Brain microvascular endothelial cell (primary cell): ENCODE measurements around the gene FBXL19.

Source experiments
- DNase-seq: peaks from one replicate; pipeline ENCODE4 v3.0.0-alpha.2; 2020
- H3K27ac ChIP-seq: fragments of 250-450 bp; sonication (Bioruptor Pico); 2 replicates; pipeline ENCODE4 v1.5.1; 2020; ENCODE audit warnings: mild to moderate bottlenecking, moderate library complexity
- H3K27me3 ChIP-seq: fragments of 250-450 bp; sonication (Bioruptor Pico); replicated peaks from 2 replicates; pipeline ENCODE4 v1.5.1; 2020; ENCODE audit warnings: mild to moderate bottlenecking
- H3K36me3 ChIP-seq: fragments of 250-450 bp; sonication (Bioruptor Pico); replicated peaks from 2 replicates; pipeline ENCODE4 v1.5.1; 2020; ENCODE audit warnings: mild to moderate bottlenecking
- H3K4me3 ChIP-seq: 2 replicates; pipeline ENCODE4 v1.5.1; 2011; ENCODE audit warnings: low read depth, mild to moderate bottlenecking, control low read depth, low read length, moderate library complexity
- in situ Hi-C: cut with HindIII; loops from 2 replicates; pipeline ENCODE4 v1.10.0; 2017; ENCODE audit warnings: low sequenced_read_pairs, low pct_ligation_motif_present
- TF ChIP-seq, protein P1 (sequence below): IDR thresholded peaks from 2 replicates; pipeline ENCODE4 v1.5.1; 2011; ENCODE audit warnings: low read depth, mild to moderate bottlenecking, moderate library complexity, low read length, control low read depth, inconsistent platforms; ENCODE audit errors: missing control alignments

Gene FBXL19

DNA sequence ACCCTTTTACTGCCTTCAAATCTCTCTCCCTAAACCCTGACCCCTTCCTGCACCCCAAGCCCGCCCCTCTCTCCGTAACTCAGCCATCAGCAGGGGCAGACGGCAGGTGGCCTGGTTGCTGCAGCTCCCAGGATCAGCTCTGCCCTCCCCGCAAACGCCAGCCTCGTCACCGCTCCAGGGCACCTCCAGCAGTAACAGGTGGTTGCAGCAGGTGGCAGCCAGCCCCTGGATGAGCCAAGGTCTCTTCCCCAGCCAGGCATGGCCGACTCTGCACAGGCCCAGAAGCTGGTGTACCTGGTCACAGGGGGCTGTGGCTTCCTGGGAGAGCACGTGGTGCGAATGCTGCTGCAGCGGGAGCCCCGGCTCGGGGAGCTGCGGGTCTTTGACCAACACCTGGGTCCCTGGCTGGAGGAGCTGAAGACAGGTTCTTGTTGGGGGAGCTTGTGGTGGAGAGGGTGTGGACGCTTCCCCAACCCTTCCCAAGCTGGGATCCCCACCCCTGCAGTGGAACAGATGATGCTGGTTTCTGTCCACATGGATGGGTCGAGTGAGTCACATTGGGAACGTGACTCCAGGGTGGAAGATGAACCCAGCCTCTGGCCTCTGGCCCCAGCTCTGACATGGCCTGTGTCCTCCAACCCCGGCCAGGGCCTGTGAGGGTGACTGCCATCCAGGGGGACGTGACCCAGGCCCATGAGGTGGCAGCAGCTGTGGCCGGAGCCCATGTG lies 62.2 kb downstream of the FBXL19 start:
- no peak overlapping the region for H3K27ac ChIP-seq
- no peaks in the 10 kb centered on the region for H3K27me3 ChIP-seq
- TF ChIP-seq, protein P1, sequence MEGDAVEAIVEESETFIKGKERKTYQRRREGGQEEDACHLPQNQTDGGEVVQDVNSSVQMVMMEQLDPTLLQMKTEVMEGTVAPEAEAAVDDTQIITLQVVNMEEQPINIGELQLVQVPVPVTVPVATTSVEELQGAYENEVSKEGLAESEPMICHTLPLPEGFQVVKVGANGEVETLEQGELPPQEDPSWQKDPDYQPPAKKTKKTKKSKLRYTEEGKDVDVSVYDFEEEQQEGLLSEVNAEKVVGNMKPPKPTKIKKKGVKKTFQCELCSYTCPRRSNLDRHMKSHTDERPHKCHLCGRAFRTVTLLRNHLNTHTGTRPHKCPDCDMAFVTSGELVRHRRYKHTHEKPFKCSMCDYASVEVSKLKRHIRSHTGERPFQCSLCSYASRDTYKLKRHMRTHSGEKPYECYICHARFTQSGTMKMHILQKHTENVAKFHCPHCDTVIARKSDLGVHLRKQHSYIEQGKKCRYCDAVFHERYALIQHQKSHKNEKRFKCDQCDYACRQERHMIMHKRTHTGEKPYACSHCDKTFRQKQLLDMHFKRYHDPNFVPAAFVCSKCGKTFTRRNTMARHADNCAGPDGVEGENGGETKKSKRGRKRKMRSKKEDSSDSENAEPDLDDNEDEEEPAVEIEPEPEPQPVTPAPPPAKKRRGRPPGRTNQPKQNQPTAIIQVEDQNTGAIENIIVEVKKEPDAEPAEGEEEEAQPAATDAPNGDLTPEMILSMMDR: peak; percentile 11
- H3K36me3 ChIP-seq: peaks cover 12% of the 10 kb centered on the region
- no peak for DNase-seq
- H3K4me3 ChIP-seq: peak overlapping the region; percentile 35
- in situ Hi-C loops: no loop called here

DNA sequence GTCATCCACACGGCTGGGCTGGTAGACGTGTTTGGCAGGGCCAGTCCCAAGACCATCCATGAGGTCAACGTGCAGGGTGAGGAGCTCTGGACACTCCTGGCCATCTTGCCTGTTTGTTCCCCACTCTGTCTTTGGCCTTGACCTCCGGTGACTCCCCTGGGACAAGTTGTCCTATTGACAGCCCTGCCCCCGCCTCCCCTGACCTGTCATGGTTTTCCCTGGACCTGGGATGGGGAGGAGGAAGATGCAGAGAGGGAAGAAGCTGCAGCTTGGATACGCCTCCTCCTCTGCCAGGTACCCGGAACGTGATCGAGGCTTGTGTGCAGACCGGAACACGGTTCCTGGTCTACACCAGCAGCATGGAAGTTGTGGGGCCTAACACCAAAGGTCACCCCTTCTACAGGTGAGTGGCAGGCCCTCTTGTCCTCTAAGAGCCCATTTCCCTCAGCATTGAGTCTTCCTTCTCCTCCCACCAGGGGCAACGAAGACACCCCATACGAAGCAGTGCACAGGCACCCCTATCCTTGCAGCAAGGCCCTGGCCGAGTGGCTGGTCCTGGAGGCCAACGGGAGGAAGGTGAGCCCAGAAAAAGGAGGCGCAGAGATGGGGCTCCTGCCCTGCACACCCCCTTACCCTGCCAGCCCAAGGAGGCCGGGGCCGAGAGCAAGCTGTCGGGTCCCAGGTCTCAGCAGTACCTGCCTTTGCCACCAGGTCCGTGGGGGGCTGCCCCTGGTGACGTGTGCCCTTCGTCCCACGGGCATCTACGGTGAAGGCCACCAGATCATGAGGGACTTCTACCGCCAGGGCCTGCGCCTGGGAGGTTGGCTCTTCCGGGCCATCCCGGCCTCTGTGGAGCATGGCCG lies 63.0 kb downstream of the FBXL19 start:
- H3K4me3 ChIP-seq: no peak overlapping the region
- H3K27me3 ChIP-seq: no peaks in the 10 kb centered on the region
- TF ChIP-seq, protein P1: peak; percentile 5
- peaks cover 12% of the 10 kb centered on the region for H3K36me3 ChIP-seq
- in situ Hi-C loops: no loop called here
- no peak overlapping the region for H3K27ac ChIP-seq
- DNase-seq: no peak

DNA sequence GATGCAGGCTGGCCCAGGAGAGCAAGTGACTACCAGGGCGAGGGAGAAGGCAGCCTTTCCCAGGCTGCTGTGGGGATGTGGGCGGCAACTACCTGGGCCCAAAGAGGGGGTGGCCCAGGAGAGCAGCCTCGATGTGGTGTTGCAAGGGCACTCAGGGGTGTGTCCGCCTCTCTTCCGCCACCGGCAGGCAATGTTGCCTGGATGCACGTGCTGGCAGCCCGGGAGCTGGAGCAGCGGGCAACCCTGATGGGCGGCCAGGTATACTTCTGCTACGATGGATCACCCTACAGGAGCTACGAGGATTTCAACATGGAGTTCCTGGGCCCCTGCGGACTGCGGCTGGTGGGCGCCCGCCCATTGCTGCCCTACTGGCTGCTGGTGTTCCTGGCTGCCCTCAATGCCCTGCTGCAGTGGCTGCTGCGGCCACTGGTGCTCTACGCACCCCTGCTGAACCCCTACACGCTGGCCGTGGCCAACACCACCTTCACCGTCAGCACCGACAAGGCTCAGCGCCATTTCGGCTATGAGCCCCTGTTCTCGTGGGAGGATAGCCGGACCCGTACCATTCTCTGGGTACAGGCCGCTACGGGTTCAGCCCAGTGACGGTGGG lies 64.3 kb downstream of the FBXL19 start:
- no peak overlapping the region for H3K27ac ChIP-seq
- H3K27me3 ChIP-seq: no peaks in the 10 kb centered on the region
- H3K36me3 ChIP-seq: peaks cover 7% of the 10 kb centered on the region
- TF ChIP-seq, protein P1: no peak
- no peak overlapping the region for H3K4me3 ChIP-seq
- in situ Hi-C loops: no loop called here
- DNase-seq: no peak

DNA sequence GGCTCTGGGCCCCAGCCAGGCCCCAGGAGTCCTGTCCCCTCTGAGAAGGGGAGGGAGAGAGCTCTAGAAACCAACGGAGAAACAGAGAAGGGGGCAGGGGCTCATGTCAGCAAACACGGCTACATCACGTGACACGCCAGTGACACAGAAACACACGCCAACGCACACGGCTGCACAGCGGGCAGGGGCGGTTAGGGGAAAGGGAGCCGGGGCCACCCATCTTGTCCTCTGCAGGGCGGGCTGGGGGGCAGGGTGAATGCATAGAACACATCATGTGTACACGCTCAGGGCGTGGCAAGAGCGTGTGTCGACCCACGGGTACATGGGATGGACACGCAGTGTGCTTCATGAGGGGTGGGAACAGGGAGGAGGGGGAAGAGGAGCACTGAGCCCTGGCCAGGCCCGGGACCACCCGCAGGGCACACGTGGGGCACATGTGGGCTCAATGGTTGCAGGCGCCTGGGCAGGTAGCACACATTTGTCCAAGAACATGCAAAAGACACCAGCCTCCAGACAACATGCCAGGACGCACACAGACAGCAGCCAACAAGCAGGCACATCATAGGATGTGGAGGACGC lies 66.2 kb downstream of the FBXL19 start:
- in situ Hi-C loops: no loop called here

DNA sequence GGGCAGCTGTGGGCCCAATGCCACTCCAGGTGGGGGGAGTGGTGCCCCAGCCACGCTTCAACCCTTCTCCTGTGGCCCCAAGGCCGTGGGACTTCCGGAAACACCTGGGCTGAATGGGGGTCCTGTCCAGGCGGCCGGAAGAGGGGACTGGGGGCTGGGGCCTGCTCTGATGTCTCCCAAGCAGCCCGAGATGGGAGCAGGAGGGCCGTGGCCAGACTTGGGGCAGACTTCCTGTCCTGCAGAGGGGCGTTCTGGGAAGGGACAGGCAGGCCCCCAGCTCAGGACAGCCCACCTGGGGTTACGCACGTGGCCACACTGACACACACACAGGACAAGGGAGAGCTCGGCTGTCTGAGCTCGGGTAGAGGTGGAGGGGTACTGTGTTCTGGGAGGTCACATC lies 66.7 kb downstream of the FBXL19 start:
- Histone ChIP-seq H3K27me3 (no peaks in the 10 kb centered on the region), H3K36me3 (no peaks in the 10 kb centered on the region), H3K4me3 (no peak overlapping the region), H3K27ac (no peak overlapping the region)
- DNase-seq: no peak
- in situ Hi-C loops: no loop called here
- TF ChIP-seq, protein P1: no peak

More for the DNA sequence above, 66.2 kb downstream of the FBXL19 start:
- no peak for DNase-seq
- Histone ChIP-seq H3K27me3 (no peaks in the 10 kb centered on the region), H3K4me3 (no peak overlapping the region), H3K36me3 (no peaks in the 10 kb centered on the region), H3K27ac (no peak overlapping the region)
- TF ChIP-seq, protein P1: no peak
